K562 treated with DMSO at 1 percent for 12 hours (cell line): ENCODE data around the gene SET. TPM values are rescaled to one million over a fixed set of nuclear protein-coding genes. Genes with fewer than 3 reads are reported as not detected.

Source experiments
- total RNA-seq: library from RNA; unstranded; fragments of 300-600 nt; gene quantifications from 2 replicates; pipeline ENCODE4 v1.2.3, GENCODE V29; 2022; ENCODE audit not compliant: insufficient read depth

Gene SET, protein sequence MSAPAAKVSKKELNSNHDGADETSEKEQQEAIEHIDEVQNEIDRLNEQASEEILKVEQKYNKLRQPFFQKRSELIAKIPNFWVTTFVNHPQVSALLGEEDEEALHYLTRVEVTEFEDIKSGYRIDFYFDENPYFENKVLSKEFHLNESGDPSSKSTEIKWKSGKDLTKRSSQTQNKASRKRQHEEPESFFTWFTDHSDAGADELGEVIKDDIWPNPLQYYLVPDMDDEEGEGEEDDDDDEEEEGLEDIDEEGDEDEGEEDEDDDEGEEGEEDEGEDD
- 172 and 390 TPM in 2 replicates for total RNA-seq

DNA sequence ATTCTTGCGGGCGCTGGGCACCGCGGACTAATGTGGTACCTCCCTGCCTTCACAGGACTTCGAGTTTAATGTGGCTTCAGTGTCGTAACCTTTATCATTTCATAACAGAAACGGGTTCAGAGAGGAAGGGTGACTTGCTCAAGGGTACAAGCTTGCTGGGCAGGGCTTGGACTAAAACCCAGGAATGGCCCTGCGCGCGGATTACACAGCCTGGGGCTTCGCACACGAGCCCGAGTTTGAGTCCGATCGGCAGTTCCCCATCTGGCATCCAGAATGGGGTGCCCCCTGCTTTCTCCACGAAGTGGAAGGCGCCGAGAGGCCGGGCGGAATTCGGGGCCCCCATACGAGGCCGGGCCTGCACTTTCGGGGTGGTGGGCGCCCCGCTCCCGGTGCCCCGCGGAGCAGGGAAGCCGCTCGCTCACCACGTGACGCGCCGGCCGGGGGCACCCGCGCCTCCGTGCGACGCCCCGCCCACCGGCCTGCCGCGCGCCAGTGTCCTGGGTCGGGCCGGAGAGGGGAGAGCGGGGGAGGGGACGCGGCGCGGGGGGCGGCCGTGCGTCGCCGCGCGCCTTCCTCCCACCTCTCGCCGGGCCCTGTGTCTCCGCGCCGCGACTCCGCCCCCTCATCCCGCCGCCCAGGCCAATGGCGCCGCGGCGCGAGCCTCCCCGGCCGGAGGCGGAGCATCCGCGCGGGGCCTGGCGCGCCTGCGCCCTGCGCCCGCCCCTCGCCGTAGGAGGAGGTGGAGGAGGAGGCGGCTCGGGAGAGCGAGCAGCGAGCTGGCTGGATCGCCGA, at the start of gene SET:
Gene SET (plus strand): TSS at position 722 of the 792 bp plus-strand sequence. CDS start 361 bp downstream, outside the sequence.

DNA sequence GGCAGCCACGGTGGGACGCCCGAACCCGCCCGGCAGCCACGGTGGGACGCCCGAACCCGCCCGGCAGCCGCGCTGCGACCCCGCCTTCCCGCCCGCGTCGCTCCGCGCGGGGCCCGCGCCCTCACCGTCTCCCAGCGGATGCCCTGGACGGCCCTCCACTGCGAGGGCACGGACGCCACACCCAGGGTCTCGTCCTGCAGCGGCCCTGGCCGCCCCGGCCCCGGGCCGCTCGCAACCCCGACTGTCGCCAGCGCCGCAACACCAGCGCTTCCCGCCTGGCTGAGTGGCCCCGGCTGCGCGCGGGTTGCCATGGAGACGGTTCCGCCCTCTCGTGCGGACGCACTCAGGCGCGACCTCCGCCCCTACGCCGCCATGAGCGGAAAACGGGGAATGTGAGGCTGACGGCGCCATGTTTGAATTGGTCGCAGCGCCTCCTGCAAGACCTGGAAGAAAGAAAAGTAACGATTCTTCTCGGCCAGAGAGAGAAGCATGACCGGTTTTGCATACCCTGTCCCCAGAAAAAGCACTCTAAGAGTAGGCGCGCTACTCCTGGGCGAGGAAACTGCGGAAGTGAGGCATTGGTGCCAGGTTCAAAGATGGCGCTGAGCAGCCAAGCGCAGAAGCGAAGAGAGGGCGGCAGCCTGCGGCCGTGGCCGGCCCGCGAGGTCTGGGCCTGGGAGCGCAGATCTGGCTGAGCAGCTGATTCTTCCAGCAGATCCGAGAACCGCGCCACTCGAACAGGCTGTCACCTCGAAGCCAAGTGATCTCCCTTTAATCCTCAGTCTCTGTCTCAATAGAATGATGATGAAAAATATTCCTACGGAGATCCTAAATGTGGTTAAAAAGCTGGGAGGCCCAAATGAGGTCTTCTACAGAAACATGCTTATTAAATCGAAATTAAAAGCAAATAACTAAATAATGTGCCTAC, 32.3 kb upstream of the SET start, which contains the start of gene DYNC2I2:
Gene DYNC2I2 (minus strand): TSS at position 432 of the 928 bp plus-strand sequence. CDS start 121 bp downstream, at position 311.

DNA sequence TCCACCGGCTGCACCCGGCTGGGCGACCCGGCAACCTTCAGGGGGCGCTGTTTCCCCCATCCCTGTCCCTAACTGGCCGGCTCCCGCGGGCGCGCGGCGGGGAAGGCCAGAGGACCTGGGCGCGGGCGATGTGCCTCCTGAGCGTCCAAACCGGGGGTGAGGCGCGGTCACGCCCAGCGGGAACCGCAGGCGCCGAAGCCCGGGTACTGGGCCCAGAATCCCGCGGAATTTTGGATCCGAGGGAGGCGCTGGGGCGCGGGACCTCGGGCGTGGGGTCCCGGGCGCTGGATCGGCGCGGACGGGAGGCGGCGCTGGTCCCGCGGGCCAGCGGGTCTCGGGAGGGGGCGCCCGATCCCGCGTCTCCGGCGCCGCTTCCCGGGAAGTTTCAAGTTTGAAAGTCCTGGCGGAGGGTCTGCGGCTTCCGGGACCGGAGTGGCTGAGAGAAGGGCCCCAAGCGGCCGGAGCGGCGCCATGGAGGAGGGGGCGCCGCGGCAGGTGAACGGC, 13.5 kb downstream of the SET start, which contains the start of gene PKN3:
Gene PKN3 (plus strand): TSS at position 59 of the 504 bp plus-strand sequence. CDS start 413 bp downstream, at position 472.

DNA sequence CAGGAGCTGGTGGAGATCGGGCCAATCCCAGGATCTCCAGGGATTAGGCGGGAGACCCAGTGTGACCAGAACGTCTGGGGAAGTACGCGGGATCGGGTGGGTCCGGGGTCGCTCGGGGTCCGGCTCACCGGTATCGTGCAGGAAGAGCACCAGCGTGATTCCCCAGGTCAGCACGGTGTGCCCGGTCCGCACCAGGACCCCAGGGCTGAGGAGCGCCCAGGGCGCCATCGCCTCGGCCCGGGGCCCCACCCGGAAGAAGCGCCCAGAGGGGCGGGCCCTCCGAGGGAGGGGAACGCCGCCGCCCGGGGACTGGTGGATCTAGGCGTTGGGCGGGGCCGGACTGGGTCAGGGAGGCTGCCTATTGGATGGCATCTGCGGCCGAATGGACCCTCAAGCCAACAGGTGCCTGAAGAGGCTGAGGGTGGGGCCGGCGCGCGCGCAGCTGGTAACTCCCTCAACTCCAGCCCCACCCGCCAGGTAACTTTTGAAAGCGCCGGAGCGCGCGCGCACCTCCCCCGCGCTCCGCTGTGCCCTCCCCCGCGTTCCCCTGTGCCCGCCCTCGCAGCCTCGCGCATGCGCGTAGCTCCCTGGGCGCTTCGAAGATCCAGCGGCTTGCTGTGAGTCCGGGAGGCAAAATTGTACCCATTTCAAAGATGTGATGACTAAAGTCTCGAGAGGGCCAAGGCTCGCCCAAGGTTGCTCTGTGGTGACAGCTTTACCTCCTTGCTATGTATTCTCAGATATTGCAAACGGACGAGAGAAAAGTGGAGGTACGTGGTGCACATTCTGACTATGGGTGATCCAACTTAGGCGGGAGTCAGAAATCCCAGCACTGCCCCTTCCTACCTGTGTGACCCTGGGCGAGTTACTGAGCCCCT, 35.1 kb downstream of the SET start, which contains the start of gene ZDHHC12:
Gene ZDHHC12 (minus strand): TSS at position 262 of the 878 bp plus-strand sequence. CDS start 34 bp downstream, at position 228.

Other genes with a start within 250 kb of the SET start
- gene ODF2, start 233.2 kb upstream of the SET start, total RNA-seq = 23.9 and 63.3 TPM in 2 replicates
- 23.6 and 45.0 TPM in 2 replicates for gene GLE1, start 184.5 kb upstream of the SET start, total RNA-seq
- gene SPTAN1, start 136.6 kb upstream of the SET start, total RNA-seq = 32.7 and 58.2 TPM in 2 replicates
- gene DYNC2I2, start 32.4 kb upstream of the SET start, total RNA-seq = 175 and 190 TPM in 2 replicates
- 28.5 and 37.6 TPM in 2 replicates for gene PKN3, start 13.3 kb downstream of the SET start, total RNA-seq
- 58.5 and 76.0 TPM in 2 replicates for gene ZDHHC12, start 34.9 kb downstream of the SET start, total RNA-seq
- gene ZER1, start 82.7 kb downstream of the SET start, total RNA-seq = 20.0 and 45.8 TPM in 2 replicates
- 21.6 and 48.2 TPM in 2 replicates for gene TBC1D13, start 98.0 kb downstream of the SET start, total RNA-seq
- gene ENDOG, start 129.3 kb downstream of the SET start, total RNA-seq = 124 and 190 TPM in 2 replicates
- 19.3 and 30.7 TPM in 2 replicates for gene SPOUT1, start 140.6 kb downstream of the SET start, total RNA-seq
- gene KYAT1, start 192.7 kb downstream of the SET start, total RNA-seq = 16.6 and 21.0 TPM in 2 replicates
- gene LRRC8A, start 192.9 kb downstream of the SET start, total RNA-seq = 17.4 and 38.0 TPM in 2 replicates
- gene PHYHD1, start 231.8 kb downstream of the SET start, total RNA-seq = 2.3 TPM in 1 of 2 replicates, not detected in the other